ENCODE data around the gene PSMA4. TPM values are rescaled to one million over a fixed set of nuclear protein-coding genes. Genes with fewer than 3 reads are reported as not detected.
"Not testable (repeated sequence)": the region's sequence is repeated elsewhere in the genome, so short reads cannot be mapped to it uniquely, and the experiment has no call there.

The PSMA4 gene
- 137 TPM for total RNA-seq
- long read RNA-seq, full-length matches to known transcripts: 95 of 112 reads
- long read RNA-seq, partial matches to known transcripts: 11 of 112 reads
- long read RNA-seq, other reads (novel, unspliced or antisense): 6 of 112 reads

DNA sequence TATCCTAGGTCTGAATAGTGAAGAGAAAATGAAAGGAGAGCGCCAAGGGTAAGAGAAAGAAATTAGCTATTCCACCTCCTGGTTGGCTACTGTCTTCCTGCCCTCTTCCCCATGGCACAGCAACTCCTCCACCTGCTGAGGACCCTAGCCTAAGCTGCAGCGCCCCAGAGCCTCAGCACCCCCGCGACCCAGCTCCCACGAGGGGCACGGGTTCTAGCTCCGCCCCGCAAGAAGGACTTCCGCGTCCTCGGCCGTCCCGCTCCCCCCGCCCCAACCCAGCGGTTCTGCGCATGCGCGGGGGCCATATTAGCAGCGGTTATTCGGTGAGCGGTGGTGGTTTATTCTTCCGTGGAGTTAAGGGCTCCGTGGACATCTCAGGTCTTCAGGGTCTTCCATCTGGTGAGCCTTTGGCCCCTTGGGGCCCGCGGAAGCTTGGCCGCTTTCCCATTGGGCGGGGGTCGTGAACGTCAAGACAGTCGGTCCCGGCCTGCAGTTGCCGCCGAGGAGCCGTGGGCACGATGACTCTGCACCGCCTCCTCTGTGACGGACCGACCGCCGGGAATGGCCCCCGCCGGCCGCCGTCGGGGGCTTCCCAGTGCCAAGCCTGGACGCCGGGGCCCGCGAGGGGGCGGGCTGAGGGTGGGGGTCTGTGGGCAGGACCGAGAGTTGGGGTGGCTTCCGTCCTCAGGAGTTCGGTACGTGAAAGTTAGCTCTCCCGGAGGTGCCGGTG is at the start of gene PSMA4:
Gene PSMA4 (plus strand): TSS at position 304 of the 730 bp plus-strand sequence. CDS start 1,484 bp downstream, outside the sequence.
- peak; percentile 97 for DNase-seq (ENCODE audit: low spot score)

GRCh38 chr15:78492872-78493271 is 47.4 kb upstream of the PSMA4 start:
- no peak for DNase-seq (ENCODE audit: low spot score)

DNA sequence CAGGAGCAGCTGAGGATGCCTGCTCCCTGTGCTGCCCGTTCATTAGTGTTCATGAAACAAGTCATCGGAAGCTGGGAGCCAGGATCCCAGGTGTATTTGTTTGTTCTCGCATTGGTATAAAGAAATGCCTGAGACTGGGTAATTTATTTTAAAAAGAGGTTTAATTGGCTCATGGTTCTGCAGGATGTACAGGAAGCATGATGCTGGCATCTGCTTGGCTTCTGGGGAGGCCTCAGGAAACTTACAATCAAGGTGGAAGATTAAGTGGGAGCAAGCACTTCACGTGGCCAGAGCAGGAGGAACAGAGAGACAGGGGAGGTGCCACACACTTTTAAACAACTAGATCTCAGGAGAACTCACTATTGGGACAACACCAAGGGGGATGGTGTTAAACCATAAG is 38.4 kb upstream of the PSMA4 start:
- DNase-seq (ENCODE audit: low spot score): no peak

DNA sequence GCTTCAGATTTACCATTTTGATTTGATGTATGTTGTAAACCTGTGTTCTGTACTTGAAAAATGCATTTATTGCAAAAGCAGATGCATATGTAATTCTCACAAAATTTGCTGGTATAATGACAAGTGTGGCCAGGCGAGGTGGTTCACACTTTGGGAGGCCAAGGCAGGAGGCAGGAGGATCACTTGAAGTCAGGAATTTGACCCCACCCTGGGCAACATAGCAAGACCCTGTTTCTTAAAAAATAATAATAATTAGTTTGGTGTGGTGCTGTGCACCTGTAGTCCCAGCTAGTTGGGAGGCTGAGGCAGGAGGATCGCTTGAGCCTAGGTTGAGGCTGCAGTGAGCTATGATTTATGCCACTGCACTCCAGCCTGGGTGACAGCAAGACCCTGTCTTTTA is 37.6 kb upstream of the PSMA4 start:
- DNase-seq (ENCODE audit: low spot score): no peak

DNA sequence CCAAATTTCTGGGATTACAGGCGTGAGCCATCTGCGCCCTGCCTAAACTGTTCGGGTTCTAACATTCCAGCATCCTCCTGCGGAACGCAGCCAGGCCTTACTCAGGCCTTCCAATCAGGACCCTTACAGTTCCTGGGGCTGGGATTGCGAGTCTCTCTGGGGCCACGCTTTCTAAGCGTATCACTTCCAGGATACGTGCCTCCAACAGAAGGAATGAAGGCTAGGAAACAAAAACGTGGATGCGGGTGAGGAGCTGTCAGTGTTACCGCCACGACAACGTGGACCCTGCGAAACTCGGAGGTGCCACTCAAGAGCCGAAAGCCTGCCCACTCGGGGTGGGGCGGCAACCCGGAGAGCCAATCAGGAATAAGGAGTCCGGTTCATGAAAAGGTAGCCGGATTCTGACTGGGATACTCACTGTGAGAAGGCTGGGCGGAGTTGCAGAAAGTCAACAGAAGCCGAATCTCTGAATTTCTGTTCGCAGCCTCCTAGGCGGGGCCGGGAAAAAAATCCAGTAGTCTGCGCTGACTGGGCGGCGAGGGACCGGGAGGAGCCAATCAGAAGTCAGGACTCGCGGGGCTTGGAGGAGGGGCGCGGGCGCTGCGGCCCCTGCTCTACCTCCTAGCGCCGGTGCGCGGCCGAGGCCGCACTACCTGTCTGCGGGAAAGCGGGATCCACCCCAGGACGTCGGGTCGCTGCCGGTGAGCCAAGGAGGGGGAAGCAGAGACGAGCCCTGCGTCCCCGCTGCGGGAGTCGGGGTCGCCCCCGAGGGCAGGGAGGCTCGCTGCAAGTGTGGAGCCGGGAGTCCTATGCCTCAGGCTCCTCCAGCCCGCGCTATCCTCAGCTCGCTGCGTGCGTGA is 33.0 kb upstream of the PSMA4 start, which contains the start of gene HYKK:
Gene HYKK (plus strand): TSS at position 607 of the 860 bp plus-strand sequence. CDS start 5,512 bp downstream, outside the sequence.
- peak; percentile 95 for DNase-seq (ENCODE audit: low spot score)

DNA sequence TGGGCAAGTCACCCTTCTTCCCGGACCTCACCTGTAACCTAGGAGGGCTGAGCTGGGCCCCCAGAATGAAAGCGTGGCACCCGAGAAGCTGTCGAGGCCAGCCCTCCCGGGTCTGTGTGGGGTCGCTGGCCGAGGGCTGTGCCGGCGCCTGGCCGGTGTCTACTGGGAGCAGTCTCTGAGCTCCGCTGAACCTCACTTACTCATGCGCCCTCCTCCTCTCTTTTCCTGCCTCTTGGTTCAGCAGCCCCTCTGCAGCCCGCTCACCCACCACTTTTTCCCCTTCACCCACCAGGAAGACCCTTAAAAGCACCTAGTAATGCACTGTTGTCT is 32.4 kb upstream of the PSMA4 start:
- DNase-seq (ENCODE audit: low spot score): no peak

DNA sequence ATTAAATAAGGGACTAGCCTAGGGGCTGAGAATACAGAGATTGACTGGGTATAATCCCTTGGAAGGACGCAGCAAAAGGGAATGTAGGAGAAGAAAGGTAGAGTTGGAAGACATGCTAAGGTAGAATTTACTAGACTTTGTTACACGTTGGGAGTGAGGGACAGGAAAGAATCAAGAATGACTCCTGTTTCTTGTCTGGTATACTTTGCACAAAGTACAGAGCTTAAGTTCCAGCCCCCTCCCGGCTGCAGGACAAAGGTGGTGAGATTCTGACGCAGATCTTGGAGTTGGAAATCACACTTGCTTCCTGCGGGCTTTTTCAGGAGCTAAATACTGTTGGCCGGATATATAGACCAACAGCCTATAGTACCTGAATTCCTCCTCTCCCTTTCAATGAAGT is 32.0 kb upstream of the PSMA4 start:
- DNase-seq (ENCODE audit: low spot score): no peak

DNA sequence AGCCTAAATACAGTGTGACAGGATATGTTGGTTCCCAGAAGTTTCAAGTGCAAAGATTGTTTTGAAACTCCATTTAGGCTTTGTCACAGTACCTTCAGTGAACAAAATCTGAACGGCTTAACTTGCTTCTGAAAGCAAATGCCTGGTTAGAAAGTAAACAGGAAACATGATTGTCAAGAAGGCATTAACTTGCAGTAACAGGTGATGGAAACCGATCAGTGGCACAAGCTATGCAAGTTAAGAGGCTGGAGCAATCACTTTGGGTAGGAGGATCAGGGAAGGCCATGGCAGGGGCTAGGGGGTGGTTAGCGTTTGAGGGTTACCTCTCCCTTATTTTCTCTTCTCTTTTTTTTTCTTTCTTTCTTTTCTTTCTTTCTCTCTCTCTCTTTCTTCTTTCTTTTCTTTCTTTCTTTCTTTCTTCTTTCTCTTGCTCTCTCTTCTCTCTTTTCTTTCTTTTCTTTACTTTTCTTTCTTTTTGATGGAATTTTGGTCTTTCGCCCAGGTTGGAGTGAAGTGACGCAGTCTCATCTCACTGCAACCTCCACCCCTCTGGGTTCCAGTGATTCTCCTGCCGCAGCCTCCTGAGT is 30.4 kb upstream of the PSMA4 start:
- DNase-seq (ENCODE audit: low spot score): no peak

GRCh38 chr15:78520035-78520434 is 20.2 kb upstream of the PSMA4 start:
- DNase-seq (ENCODE audit: low spot score): not testable (repeated sequence)

GRCh38 chr15:78524230-78524629 is 16.0 kb upstream of the PSMA4 start:
- DNase-seq (ENCODE audit: low spot score): no peak

GRCh38 chr15:78527325-78527724 is 12.9 kb upstream of the PSMA4 start:
- DNase-seq (ENCODE audit: low spot score): no peak

- no peak for DNase-seq (ENCODE audit: low spot score)
Measured at GRCh38 chr15:78533331-78533730, 6.9 kb upstream of the PSMA4 start.

GRCh38 chr15:78536134-78536533 is 4.1 kb upstream of the PSMA4 start:
- DNase-seq (ENCODE audit: low spot score): no peak

GRCh38 chr15:78537266-78537905 is 2.9 kb upstream of the PSMA4 start:
- no peak for DNase-seq (ENCODE audit: low spot score)

GRCh38 chr15:78538358-78538757 is 1.9 kb upstream of the PSMA4 start:
- no peak for DNase-seq (ENCODE audit: low spot score)

DNA sequence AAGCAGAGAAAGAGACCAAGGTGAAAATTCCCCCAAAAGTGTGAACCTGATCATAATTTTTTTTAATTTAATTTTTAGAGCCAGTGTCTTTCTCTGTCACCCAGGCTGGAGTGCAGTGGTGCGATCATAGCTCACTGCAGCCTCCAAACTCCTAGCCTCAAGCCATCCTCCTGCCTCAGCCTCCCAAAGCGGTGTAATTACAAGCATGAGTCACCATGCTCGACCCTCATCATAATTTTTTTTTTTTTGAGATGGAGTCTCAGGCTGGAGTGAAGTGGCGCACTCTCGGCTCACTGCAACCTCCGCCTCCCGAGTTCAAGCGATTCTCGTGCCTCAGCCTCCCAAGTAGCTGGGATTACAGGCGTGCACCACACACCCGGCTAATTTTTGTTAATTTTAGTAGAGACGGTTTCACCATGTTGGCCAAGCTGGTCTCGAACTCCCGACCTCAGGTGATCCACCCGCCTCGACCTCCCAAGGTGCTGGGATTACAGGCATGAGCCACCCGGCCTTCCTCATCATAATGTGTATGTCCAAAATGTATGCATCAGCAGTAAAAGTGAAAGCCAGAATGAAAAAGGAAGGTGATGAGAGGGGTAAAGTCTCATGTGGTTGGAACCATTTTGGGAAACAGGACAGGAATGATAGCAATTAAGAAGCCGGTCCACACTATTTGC is 642 bp upstream of the PSMA4 start:
- not testable (repeated sequence) for DNase-seq (ENCODE audit: low spot score)

DNA sequence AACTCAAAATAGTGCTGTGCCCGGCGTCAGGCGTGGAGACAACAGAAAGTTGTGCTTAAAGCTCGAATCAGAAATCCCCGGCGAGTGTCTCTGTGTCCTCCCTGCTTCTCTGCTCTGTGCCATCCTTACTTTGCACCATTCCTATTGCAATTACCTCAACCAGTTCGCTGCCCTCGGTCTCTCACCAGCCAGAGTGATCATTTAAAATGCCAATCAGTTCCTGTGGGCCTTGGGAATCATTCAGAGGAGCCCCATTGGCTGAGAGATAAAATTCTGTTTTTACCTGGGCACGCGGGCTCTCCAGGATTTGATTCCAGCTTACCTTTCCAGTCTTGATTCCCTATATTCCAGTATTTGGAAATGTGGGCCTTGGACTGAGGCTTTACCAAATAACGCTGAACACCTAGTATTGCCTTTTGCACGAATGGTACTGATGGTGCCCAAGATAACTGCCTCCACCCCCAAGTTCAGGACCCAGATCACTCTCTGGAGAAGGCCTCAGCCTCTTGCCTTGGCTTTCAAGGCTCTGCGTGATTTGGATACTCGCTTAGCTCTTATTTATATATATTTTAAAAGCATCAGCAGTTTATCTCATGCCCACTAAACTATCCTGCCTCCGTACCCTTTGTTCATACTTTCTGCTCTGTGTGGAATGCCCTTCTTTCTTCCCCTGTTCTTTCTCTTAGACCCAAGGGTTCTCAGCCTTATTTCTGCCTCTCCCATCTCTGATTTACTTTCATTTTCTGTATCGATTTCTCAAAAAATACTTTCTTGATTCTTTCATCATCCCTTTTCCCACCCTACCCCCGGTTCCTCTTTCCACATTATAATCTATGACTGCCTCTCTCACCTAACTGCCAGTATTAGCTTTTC is 863 bp downstream of the PSMA4 start:
- no peak for DNase-seq (ENCODE audit: low spot score)

- DNase-seq (ENCODE audit: low spot score): no peak
Measured at GRCh38 chr15:78541744-78542034, 1.4 kb downstream of the PSMA4 start.

- DNase-seq (ENCODE audit: low spot score): no peak
Measured at GRCh38 chr15:78542647-78543046, 2.4 kb downstream of the PSMA4 start.

DNA sequence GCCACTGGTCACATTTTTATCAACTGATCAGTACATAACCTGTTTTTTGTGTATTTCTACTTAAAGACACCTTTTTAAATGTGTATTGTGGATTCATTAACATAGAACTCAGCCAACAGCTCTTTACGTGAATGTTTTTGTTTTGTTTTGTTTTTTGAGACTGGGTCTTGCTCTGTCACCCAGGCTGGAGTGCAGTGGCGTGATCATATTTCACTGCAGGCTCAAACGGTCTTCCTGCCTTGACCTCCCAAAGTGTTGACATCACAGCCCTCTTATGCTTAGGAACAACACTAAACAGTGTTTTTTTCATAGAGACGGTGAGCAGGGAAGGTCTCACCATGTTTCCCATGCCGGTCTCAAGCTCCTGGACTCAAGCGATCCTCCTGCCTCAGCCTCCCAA is 9.9 kb downstream of the PSMA4 start:
- DNase-seq (ENCODE audit: low spot score): no peak
